ENCODE results near the gene RCN1.
"Not testable (repeated sequence)": the region's sequence is repeated elsewhere in the genome, so short reads cannot be mapped to it uniquely, and the experiment has no call there.

The RCN1 gene

GRCh38 chr11:32090545-32091370 lies at the start of gene RCN1:
TSS of gene RCN1 (plus strand) at chr11:32091074. CDS start at chr11:32091197, 123 bp downstream.
- no peak for DNase-seq (ENCODE audit: low read depth)

DNA sequence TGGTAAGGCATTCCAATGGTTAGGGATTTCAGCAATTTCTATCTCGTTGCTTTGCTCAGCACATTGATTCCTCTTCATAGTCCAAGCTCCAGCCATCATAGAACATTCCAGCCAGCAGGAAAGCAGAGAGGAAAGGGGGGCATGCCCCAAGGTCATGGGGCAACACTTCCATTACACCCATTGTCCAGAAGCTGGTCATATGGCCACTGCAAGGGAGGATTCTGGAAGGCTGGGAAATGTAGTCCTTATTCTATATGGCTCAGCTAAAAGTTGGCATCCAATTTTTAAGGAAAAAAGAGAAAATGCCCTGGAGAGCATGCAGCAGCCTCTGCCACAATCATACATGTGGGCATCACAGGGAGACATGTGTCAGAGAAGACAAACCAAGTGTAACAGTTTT lies 47.1 kb upstream of the RCN1 start:
- DNase-seq (ENCODE audit: low read depth), result no peak

DNA sequence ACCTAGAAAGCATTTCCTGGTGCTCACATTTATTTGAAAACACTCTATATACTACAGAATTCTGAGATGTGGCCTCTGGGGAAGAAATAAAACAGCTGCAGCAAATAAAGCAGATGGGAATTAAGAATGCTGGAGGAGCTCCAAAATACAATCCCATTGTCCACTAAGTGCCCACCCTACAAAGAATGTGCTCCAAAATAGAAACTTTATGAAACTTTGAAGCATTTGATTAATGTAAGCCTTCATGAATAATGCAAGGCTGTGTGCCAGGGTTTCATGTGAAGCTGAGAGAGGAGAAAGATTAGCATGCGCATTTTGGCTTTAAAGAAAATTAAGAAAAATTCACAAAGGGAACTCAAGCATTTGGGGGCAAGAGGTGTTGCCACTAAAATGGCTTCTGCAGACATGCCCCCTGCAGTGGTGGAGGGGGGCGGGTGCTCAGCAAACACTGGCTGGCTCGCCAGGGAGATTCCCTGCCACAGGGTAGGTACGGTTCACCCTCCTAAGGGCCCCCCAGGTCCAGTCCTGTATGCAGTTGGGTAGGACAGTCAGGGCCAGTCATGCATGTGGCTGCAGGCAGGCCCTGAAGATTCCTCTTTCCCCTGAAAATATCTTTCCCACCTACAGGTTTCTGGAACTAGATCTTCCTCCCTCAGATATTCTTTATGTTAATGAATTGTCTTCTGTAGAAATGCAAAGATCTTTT lies 46.6 kb upstream of the RCN1 start:
- DNase-seq (ENCODE audit: low read depth), result no peak

DNA sequence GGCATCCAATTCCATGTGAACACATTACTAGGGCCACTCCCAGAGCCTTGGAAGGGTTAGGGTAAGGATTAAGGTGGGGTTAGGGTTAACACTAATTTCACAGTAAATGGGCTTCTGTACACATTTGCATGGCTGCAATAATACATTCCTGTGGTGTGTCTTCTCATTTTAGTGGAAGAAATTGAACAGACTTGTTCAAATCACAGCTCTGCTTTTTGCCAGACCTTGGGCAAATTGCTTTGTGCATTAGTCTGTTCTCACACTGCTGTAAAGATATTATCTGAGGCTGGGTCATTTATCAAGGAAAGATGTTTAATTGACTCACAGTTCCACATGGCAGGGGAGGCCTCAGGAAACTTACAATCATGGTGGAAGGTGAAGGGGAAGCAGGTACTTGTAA lies 45.4 kb upstream of the RCN1 start:
- DNase-seq (ENCODE audit: low read depth), result no peak

GRCh38 chr11:32050264-32050663 lies 40.6 kb upstream of the RCN1 start:
- DNase-seq (ENCODE audit: low read depth), result no peak

- DNase-seq (ENCODE audit: low read depth), result peak; percentile 8
Observed at GRCh38 chr11:32052215-32052614, 38.7 kb upstream of the RCN1 start.

DNA sequence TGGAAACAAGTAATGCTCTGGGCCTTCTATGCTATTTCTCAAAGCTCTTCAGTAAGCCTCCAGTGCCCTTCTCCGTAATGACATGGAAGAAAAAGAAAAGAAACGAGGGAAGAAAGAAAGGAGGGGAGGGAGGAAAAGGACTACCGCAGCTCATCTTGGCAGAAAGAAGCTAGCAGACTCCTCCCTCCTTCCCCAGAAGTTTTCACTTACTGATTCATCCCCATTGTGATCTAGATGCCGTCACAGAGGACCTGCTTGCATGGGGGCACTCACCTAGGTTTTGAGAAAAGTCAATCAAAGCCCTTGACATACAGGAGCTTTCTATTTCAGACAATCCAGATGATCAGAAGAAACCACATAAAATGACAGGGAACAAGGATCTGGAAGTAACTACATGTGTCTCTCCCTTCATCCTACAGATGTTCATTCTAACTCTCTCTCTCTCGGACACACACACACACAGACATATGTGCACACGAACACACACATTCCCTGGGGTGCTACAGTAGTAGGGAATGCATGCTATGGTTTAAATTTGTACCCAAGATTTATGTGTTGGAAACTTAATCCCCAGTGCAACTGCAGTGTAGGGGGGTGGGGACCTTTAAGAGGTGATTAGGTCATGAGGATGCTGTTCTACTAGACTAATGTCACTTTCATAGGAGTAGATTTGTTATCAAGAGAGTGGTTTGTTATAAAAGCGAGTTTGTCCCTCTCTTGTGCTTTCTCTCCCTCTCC lies 37.6 kb upstream of the RCN1 start:
- no peak for DNase-seq (ENCODE audit: low read depth)

GRCh38 chr11:32055861-32056260 lies 35.0 kb upstream of the RCN1 start:
- no peak for DNase-seq (ENCODE audit: low read depth)

GRCh38 chr11:32056438-32056837 lies 34.4 kb upstream of the RCN1 start:
- DNase-seq (ENCODE audit: low read depth), result no peak

DNA sequence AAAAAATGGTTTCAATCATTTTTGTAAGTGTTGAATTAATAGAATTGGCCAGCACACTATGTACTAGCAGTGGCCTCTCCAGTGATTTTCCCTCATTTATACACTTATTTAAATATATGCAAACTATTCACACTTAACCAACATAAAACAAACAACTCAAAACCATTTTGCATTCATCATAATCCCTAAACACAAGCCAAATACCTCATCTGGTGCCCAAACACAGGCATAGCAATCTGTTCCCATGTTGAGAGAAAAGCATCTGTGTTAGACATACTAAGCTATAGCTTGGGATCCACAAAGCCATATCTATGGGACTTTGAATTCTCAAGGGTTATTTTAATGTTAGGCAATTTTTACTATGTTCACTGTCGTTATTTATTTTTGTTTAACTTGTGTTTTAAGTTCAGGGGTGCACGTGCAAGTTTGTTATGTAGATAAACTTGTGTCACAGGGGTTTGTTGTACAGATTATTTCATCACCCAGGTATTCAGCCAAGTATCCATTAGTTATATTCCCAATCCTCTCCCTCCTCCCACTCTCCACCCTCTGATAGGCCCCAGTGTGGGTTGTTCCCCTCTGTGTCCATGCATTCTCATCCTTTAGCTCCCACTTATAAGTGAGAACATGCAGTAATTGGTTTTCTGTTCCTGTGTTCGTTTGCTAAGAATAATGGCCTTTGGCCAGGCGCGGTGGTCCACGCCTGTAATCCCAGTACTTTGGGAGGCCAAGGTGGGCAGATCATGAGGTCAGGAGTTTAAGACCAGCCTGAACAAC lies 31.0 kb upstream of the RCN1 start:
- DNase-seq (ENCODE audit: low read depth), result no peak

DNA sequence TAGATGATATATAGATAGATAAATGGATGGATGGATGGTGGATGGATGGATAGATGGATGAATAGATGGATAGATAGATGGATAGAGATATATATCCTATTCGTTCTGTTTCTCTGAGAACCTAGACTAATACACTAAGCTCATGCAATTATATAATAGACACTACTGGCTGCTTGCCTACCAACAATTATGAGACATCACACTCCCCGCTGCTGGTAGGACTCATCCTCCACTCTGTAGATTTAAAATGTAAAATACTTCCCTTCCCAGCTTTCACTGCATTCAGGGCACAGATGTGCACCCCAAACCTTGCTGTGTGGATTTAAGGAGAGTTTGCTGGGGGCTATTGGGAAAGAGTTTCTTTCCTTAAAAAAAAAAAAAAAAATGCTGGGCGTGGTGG lies 28.3 kb upstream of the RCN1 start:
- no peak for DNase-seq (ENCODE audit: low read depth)

DNA sequence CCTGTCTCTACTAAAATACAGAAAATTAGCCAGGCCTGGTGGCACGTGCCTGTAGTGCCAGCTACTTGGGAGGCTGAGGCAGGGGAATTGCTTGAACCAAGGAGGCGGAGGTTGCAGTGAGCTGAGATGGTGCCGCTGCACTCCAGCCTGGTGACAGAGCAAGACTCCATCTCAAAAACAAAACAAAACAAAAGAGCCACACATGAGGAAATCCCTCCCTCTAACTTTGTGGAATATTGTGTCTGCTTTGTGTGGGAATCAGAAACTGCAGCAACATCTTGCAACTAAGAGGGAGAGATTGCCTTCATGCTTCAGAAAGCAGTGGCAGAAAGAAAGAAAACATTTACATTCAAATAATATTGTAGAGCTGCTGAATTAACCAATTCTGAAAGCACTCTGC lies 27.8 kb upstream of the RCN1 start:
- not testable (repeated sequence) for DNase-seq (ENCODE audit: low read depth)

DNA sequence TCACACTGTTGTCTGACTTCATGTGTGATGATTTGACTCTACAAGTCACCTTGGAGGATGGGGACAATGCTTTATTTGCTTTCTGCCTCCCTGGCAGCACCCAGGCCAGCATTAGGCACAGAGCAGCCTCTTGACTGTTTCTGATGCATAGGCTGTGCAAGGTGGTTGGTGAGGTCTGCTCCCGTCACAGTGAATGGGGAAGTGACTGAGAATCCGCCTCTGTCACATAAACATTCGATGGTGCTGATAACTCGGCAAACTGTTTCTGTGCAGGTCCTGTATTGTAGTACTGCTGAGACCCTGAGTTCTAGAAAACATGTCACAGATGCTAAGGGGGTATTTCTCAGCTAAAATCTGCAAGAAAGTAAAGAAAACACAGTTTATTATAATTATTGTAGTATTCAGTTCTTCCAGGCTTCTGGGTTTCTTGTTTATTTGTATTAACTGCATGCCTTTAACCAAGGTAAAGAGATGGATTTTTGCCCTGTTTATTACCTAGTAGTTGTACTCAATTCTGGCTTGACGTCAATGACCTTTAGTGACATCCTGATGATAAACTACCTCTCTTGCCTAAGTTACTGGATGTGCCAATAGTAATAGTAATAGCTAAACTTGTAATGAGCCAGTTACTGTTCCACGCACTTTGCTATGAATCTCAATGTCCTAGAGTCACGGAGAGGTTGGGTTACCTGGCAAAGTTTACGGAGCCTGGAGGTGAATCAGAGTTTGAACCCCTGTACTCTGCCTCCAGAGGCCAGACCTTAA lies 24.8 kb upstream of the RCN1 start:
- DNase-seq (ENCODE audit: low read depth), result no peak

DNA sequence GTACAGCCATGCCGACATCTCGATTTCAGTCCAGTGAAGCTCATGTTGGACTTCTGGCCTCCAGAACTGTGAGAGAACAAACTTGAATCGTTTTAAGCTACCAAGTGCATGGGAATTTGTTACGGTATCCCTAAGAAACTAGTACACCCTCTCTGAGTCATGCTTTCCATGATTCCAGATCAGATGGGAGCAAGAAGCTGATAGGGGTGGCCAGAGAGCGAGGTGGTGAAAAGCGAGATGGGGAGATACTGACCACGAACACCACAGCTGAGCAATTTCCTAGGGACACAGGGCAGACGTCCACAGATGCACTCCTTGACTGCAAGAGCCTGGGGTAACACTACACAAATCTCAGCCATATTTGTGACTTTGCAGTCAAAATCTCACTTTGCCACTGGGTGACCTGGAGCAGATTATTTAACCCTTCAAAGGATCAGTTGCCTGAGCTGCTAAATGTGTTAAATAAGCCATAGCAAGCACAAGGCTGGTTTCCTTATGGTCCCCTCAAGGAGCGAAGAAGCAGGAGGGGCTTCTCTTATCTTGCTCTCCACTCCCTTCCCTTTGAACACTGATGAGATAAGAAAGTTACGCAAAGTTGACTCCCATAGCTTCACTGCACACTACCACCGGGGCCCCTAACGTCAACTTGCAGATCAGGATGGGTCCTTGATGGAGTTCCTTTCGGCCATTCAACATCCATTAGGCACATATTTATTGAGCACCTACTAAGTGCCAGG lies 22.6 kb upstream of the RCN1 start:
- DNase-seq (ENCODE audit: low read depth), result no peak

GRCh38 chr11:32069361-32070058 lies 21.4 kb upstream of the RCN1 start:
- no peak for DNase-seq (ENCODE audit: low read depth)

GRCh38 chr11:32070692-32071091 lies 20.2 kb upstream of the RCN1 start:
- DNase-seq (ENCODE audit: low read depth), result no peak

DNA sequence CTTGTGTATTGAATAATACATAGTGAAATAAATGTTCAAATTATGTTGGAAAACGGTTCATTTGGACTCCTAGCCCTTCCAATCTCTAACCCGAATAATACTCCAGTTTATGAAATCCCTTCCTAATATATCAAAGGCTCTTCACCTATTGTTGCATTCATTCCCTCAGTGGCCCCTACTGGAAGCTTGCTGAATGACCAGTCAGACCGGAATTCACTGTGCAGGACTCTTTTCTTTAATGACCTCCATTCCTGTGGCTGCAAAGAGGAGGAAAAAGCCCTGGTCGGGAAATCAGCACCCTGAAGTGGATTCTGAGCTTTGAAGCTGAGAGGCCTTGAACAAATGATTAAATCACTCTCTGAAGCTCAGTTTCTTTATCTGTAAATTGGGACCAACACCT lies 19.1 kb upstream of the RCN1 start:
- no peak for DNase-seq (ENCODE audit: low read depth)

DNA sequence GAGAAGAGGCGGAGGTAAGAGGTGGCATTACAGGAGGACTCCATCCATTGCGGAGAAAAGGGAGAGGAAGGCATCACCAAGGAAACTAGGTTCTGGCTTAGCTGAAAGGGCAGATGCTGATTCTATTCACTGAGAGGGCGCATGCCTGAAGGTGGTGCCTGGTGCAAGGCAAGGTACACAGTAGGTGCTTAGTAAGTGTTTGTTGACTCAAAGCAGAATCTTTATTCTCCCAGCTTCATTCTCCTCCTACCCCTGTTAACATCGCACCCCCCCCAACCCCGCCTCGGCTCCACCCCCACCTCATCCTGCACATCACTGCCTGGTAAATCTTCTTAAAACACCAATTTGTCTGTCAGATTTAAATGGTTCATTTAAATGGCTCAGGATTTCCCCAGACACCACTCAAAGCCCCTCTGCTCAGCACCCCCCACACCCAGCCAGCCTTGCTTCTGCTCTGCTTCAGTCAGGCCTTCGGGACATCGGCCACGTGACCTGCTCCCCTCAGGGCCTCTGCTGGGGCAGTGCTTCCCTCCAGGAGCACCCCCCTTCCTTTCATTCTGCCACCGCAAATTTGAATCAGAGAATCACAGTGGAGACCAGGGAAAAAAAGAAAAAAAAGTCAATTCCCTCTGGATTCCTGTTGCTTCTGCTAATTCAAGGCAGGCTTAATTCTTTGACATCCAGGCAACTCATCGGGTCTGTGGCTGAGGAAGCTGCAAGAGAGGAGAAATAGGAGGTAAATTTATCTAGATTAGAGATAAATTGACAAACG lies 17.8 kb upstream of the RCN1 start:
- DNase-seq (ENCODE audit: low read depth), result no peak

DNA sequence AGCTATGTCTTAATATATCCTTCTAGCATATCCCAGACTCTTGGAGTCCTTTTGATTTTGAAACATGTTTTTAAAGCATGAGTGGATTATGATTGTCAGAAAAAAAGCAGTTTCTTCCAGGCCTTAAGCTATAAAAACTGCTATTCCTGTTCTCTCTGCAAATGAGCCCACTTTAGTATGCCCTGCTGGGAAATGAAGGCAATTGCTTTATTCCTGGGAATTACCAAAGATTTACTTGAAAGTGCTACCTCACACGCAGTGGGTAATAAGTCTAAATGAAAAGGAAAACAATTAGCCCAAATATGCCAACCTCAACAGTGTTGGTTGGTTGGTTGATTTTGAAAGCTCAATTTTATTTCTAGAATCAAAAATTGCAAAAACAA lies 17.2 kb upstream of the RCN1 start:
- no peak for DNase-seq (ENCODE audit: low read depth)
